GM04504 (cell line): ENCODE measurements around the gene RASGRP4.

Source experiments
- DNase-seq: peaks from one replicate; pipeline ENCODE4 v3.0.0-alpha.2; 2012; ENCODE audit warnings: low read depth

Gene RASGRP4

DNA sequence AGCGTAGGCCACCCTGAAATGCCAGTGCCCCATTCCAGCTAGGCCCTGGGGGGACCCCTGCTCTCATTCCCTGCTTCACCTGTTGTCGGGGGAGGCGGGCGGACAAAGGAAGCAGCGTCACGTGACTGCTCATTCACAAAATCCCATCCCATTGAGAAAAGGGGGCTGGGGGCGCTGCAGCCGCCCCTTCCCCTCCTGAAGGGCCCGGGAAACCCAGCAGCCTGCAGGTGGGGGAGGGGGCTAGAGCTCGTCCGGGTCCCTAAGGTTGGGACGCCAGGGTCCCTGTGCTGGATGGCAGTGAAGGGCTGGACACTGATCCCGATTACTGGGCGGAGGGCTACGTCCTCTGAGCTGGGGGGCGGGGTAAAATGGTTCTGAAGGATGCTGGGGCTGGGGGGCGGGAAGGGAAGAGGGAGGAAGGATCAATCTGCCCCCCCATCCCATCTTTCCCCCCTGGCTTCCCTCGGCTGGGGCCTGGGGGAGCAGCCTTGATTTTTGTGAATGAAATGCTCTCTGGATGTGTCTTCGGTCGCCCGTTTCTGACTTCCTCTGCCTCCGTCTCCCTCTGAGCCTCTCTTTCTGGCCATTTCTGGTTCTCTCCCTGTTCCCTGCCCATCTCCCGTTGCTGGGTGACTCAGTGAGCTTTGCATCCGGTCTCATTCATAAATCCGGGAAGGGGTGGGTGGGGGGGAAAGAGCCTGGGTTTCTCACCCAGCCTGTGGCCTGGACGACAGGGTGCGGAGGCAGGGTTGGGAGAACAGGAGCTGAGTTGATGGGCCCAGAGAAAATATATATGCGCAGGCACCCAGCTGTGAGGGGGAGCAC lies 36.7 kb downstream of the RASGRP4 start:
- DNase-seq: peak; percentile 66

DNA sequence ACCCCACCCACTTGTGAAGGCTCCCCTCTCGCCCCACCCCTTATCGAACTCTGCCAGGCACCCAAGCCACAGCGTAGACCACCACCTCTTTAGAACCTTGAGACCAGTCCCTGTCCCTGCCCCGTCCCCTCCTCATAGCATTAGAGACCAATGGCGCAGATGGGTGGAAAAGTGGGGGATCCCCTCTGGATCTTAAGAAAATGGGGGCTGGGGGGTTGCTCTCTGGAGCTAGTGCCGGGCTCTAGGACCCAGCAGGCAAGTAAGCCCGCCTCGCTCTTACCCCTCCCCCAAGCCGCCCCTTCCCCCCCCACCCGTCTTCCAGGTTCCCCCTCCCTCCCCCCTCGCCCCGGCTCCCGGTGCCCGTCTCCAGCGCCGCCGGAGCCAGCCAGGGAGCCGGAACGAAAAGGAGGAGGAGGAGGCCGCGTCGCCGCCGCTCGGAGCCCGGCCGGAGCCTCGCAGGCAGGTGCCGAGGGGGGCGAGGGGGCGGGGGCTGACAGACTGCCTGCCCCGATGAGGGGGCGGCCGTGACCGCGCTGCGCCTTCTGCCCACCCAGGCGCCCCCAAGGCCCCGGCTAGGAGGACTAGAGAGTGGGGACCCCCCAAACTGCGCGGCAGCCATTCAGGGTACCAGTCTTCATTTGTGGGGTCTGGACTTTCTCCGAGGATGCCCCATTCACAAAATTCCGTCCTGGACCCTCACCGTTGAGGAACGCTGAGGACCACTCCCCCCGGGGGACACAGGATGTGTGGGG lies 37.5 kb downstream of the RASGRP4 start, which contains the start of gene SPRED3:
Gene SPRED3 (plus strand): TSS at position 349 of the 752 bp plus-strand sequence. CDS start 1,606 bp downstream, outside the sequence.
- DNase-seq: no peak

DNA sequence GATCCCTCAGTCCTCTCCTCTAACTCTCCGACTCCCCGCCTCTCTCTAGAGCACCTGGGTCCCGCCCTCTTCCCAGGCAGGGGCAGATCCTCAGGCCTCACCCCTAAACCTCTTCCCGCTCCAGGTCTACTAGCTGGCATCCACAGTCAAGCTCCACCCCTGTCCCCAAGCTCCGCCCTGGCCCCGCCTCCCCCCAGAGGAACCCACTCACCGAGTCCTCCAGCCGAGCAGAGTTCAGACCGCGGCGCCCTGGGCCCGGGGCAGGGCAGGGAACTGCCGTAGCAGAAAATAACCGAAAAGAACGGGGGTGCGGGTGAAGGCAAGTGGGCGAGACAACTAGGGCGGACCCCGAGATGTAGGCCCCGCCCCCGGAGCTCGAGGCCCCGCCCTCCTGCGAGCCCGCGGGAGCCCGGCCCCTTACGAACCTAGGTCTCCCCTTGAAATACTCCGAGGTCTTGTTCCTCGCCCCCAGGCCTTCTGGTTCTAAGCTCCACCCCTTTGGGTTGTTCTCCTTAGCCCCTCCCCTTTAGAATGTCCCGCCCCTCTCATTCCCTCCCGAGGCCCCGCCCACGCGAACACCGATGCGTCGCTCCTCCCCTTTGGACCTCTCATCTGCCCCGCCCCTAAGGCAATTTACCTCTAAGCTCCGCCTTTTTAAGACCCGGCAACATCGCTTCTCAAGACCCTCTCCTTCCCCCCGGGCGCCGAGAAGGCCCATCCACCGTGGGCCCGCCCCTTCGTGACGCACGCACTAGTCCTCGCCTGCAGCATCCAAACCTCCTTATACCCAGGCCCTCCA lies 38.3 kb downstream of the RASGRP4 start, which contains the start of gene GGN:
Gene GGN (minus strand): TSS at position 485 of the 799 bp plus-strand sequence. CDS start 773 bp downstream, outside the sequence.
- peak; percentile 77 for DNase-seq

DNA sequence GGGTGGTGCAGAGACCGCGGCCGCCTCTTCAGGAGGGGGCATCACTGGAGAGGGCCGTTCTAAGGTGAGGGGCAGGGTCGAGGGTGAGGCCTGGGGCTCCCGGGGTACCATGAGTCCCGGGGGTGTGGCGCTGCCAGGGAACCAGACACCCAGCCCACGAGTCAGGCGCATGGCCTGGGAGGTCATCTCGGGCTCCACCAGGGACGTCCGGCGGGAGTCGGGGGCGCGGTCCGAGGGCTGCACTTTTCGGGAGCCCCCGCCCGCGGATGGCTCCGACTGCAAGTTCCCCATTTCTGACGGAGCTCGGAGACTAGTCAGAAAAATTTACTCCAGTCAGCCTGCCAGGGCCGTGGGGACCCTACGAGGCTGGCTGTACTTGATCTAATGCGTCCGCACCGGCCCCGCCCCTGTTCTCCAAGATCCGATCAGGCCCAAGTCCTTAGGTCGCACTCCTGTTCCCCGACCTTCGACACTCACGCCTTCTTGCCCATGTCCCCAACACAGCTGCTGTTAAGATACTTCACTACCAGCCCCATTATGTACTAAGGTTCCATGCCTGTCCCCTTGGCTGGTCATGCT lies 39.0 kb downstream of the RASGRP4 start:
- DNase-seq: no peak

DNA sequence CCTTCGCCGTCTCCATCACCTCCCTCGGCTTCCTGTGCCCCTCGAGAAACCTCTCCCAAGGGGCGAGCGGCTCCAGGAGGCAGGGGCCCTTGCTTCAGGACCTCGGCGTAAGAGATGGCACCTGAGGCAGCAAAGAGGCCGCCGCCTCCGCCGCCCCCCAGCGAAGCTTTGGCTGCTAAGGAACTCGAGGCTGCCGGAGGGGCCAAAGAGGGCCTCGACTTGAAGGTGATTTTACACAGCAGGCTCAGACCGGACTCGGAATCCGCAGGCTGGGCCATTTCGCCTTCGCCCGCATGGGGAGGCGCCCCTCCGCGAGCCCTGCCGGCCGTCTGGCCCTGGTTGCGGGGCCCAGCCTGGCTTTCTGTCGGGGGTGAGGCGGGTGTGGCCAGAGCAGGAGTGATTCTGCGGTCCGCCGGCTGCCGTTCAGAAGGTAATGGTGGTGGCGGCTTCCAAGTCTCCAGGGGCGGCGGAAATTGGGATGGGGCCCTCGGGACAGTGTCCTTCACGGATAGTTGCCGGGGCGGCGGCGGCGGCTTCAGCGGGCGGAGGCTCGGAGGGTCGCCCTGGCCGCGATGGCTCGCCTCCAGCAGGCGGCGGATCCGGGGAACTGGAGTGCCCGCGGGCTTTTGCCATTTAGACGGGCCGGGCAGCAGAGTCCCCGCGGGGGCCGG lies 39.6 kb downstream of the RASGRP4 start:
- no peak for DNase-seq

DNA sequence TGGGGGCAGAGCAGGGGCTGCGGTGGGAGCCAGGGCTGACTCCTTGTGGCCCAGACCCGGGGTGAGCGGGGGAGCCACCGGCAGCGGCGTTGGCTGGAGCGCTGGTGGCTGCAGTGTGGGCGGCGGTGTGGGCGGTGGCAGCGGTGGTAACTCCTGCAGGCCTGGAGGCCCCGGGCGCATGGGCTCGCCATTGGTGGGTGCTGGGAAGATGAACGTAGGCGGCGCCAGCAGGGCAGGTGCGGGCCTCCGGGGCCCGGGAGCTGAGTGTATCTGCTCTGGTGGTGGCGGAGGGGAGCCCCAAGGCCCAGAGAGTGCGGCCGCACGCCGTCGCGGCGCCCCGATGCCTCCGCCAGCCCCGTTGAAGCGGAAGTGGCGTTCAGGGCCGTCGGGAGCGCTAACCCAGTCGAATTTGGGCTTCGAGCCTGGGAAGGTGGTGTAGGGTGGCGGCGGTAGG lies 40.2 kb downstream of the RASGRP4 start:
- DNase-seq: no peak

DNA sequence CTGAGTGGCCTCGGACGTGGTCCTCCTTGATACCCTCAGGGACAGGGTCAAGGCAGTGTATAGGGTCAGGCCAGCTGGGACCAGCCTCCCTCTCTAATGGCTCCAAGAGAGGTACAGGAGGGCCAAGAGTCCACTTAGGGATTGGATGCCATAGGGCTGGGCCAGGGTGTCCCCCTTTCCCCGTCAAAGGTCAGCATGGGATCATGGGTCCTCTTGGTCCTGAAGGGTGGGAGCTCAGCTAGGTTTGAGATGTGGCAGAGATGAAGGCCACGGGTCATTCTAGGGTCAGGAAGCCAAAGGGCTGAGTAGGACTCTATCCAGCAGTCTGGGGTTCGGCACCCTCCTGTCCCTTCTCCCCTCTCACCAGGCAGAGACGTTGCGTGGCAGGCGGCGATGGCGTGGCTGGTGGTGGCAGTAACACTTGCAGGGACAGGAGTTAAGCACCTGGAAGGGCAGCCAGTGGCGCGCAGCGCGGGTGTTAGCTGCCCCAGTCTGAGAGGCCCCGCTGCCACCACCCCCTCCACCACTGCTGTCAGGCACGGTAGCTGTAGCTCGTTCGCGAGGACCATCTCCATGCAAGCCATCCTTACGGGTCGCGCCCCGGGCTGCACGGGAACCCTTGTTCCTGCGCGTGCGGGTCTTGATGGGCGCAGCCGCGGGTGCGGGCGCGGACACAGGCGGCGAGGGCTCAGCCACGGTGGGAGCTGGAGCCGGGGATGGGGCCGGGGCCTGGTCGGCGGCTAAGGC lies 40.8 kb downstream of the RASGRP4 start:
- no peak for DNase-seq

DNA sequence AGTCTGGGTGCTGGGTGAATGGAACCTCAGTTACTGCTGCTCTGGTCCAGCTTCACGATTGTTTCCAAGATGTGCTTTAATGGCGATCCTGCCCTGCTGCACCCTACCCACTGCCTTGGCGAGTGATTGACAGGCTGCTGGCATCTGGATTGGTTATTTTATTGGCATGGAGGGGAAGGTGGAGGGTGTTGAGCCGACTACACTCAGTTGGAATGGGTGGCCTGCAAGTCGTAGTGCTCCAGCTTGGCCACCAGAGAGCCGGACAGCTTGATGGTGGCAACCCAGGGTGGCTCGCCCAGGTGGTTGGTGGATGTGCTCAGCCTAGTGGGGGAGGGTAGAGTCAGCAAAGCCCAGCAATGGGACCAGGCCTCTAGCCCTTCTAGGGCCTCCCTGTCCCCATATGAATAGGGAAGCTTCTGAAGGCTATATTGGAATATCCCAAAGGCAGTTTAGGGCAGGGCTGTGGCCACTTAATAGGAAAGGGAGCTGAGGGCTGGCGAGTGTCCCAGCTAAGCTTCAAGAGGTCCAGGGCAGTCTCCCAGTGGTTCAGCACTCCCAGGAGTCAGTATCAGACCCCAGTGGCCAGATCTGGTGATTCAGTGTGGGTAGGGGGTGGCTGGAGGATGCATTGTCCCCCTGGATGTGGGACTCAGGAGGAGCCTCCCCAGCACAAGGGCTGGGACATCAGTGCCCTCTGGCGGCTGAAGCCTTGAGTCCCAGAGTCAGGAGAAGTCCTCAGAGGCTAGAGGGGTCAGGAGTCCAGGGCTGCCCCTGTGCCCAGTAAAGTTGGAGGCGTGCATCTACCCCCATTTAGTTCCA lies 41.6 kb downstream of the RASGRP4 start:
- DNase-seq: no peak

DNA sequence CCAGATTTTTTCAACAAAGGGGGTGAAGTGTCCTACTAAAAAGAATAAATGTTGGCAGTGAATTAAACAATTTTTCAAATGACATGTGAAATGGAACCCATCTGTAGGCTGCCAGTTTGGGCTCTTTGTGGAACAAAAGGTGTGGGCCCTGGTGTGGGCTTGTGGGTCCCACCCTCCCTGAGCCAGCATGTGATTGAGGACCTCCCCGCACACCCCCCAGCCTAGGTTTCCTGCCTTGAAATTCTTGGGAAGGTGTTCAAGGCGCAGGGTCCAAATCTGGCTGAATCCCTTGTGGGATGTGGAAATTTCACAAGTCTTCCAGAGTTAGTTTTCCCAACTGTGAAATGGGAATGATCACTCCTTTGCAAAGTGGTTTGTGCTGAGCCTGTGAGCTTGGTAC lies 42.3 kb downstream of the RASGRP4 start:
- DNase-seq: no peak

DNA sequence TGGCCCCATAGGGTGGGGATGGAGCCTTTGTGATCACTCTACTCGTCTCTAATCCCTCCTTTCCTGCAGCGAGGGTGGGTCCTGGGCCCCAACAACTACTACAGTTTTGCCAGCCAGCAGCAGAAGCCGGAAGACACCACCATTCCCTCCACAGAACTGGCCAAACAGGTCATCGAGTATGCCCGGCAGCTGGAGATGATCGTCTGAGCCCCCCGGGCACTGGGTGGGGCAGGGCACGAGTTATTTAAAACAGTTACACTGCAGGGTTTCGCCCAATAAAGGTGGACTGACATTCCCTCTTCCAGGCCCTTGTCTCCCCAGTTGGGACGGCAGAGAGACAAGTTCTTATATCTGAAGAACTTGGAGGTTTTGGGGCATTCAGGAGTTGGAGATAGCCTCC lies 42.8 kb downstream of the RASGRP4 start:
- no peak for DNase-seq

DNA sequence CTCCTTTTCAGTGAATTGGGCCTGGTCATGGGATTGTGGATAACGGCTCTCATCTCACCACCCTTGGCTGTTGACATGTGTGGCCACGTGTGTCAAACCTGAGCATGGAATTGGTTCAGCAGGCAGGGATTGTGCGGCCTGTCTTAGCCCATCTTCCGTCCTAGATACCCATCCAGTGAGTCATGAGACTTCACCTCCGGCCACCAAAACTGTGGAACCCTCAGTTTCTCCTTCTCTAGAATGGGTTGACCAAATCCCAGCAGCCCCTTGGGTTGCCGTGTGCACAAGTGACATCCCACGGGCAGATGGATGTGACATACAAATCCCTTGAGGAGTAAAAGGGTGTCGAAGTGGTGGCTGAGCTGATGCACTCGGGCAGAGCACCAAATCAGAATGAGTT lies 44.9 kb downstream of the RASGRP4 start:
- DNase-seq: no peak

DNA sequence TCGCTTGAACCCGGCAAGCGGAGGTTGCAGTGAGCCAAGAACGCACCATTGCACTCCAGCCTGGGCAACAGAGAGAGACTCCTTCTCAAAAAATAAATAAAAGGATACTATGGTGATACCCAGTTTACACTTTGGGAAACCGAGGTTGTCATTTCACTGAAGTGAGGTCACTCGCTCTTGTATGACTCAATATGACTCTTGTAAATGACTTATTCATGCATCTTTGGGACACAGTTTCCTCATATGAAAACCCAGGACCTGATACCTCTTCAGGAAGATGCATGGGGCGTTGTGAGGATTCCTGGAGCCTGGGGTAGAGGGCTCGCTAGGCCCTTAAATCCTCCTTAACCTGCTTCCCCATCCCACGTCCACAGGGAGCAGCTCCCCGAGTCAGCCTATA lies 47.2 kb downstream of the RASGRP4 start:
- DNase-seq: no peak

DNA sequence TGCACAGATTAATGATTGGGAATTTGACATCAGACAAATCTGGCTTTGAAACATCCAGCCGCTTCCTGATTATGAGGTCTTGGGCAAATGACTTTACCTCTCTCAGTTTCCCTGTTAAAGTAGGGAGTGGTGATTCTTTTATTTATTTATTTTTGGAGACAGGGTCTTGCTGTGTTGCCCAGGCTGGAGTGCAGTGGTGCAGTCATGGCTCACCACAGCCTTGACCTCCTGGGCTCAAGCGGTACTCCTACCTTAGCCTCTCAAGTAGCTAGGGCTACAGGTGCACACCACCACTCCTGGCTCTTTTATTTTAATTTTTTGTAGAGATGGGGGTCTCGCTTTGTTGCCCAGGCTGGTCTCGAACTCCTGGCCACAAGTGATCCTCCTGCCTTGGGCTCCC lies 49.0 kb downstream of the RASGRP4 start:
- no peak for DNase-seq

DNA sequence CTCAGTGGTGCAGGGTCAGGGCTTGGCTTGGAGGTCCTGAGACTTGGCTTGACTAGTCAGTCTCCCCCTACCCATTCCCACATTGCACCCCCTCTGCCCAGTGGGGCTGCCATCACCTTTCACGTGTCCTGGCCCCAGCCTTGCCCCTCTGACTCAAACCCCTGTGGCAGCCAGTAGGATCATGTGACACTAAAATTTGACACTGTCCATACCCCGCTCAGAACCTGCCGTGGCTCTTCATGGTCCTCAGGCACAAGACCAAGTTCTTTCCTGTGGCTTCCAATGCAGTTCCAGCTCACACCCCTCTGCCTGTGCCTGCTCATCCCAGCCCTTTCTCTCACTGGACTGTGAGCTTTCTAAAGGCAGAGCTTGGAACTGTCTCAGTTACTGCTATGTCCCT lies 49.4 kb downstream of the RASGRP4 start:
- no peak for DNase-seq

DNA sequence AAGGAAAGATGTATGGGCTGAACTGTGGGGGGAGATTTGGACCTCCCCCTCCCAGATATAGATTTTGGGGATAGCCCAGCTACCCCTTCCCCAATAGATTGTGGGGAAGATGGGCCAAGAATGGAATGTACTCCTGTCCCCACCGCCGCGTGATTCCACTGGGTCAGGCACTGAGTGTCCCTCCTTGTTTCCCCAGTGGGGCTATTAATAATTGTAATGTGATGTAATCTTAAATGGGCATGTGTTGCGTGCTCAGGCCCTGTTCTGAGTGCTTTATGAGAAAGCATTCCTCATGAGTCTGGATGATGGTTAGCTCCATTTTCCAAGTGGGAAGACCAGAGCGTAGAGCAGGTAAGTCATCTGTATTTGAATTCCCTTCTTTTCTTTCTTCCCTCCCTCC lies 50.3 kb downstream of the RASGRP4 start:
- no peak for DNase-seq

DNA sequence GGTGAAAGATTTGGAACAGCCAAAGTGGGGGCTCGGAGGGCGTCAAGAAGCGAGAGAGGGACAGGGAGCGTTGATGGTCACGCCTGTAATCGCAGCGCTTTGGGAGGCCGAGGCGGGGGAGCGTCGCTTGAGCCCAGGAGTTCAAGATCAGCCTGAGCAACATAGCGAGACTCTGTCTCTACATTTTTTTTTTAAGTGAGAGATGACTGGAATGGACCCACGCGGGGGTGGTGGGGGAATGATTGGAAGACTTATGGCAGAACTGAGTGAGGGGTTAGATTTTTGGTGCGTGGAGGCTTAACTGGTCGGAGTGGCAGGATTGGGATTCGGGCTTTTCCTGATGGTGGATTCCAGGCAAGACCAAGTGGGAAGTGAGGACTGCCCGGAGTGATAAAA lies 50.9 kb downstream of the RASGRP4 start:
- no peak for DNase-seq

DNA sequence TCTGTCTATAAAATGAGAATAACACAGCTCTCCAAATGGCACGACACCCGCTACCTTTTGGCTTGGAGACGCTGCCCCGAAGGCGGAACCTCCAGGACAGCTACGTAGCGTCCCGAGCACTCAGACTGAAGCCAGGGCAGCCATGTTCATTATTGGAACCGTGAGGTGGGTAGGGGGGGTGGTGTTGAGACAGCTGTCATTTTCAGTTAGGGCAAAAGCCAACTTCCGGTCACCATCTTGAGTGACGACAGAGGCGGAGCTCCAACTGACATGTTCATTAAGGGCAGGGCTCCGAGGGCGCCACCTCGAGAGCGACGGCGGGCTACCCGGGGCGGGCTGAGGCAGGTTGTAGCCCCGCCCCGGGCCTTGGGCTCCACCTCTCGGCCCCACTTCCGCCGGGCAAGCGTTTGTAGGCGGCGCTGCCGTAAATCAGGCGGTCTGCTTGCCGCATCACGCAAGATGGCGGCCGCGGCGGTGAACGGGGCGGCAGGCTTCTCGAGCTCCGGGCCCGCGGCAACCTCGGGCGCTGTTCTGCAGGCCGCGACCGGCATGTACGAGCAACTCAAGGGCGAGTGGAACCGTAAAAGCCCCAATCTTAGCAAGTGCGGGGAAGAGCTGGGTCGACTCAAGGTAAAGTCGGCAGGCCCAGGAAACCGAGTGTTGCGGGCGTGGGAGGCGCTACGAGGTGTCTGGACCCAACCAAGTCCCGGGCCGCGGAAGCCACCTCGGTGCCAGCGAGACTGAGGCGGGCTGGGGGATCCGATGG lies 51.5 kb downstream of the RASGRP4 start, which contains the start of gene PSMD8:
Gene PSMD8 (plus strand): TSS at position 240 of the 766 bp plus-strand sequence. CDS start 31 bp downstream, at position 271.
- DNase-seq: peak; percentile 97

DNA sequence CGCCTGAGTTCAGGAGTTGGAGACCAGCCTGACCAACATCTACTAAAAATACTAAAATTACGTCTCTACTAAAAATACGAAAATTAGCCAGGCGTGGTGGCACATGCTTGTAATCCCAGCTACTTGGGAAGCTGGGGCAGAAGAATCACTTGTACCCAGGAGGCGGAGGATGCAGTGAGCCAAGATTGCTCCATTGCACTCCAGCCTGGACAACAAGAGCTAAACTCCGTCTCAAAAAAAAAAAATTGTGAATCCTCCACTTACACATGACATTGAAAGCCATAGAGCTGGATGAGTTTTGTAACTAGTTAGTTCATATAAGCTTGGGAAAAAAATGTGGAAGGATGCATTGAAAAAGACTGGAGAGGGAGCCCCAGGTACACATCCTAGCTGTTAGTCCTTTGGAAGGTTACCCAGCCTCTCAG lies 52.1 kb downstream of the RASGRP4 start:
- DNase-seq: no peak

DNA sequence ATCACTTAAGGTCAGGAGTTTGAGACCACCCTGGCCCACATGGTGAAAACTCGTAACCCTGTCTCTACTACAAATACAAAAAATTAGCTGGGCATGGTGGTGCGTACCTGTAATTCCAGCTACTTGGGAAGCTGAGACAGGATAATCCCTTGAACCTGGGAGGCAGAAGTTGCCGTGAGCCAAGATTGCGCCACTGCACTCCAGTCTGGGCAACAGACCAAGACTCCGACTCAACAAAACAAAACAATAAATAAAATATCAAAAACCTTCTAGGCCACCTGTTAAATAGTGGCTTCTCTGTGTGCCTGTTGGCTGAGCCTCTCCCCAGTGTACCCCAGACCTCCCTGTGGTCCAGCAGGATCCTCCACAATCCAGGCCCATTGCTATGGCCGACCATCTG lies 54.9 kb downstream of the RASGRP4 start:
- no peak for DNase-seq
